Activated naive CD4-positive, alpha-beta T cell treated with anti-CD3 and anti-CD28 coated beads, Interleukin-2, amount 10 ng/mL, durations not matched to agents 7 days and 5 days (primary cell): ENCODE data around the gene GLT6D1.

Experiments
- CTCF ChIA-PET: fragments of 350-600 bp; sonication (Branson Sonifier 250); formaldehyde crosslinking; loops from one replicate; lab custom pipeline; 2021; ENCODE audit warnings: antibody characterized with exemption; lab: Charles Lee
- DNase-seq: peaks from one replicate; pipeline ENCODE4 v3.0.0-alpha.2; 2020
- H3K27ac Mint-ChIP-seq: one replicate; pipeline ENCODE4 v1.8.0; 2021; ENCODE audit warnings: mild to moderate bottlenecking, moderate library complexity, mixed read lengths
- H3K27me3 Mint-ChIP-seq: one replicate; pipeline ENCODE4 v1.8.0; 2021; ENCODE audit warnings: mild to moderate bottlenecking, mixed read lengths
- H3K36me3 Mint-ChIP-seq: one replicate; pipeline ENCODE4 v1.8.0; 2021; ENCODE audit warnings: mixed read lengths
- H3K4me1 Mint-ChIP-seq: one replicate; pipeline ENCODE4 v1.8.0; 2021; ENCODE audit warnings: mixed read lengths
- H3K4me3 Mint-ChIP-seq: one replicate; pipeline ENCODE4 v1.8.0; 2021; ENCODE audit warnings: mild to moderate bottlenecking, moderate library complexity, mixed read lengths
- H3K9me3 Mint-ChIP-seq: one replicate; pipeline ENCODE4 v1.8.0; 2021; ENCODE audit warnings: mixed read lengths

Gene GLT6D1

GRCh38 chr9:135600296-135600817 is 39.0 kb downstream of the GLT6D1 start:
- H3K36me3 Mint-ChIP-seq: no peaks in the 10 kb centered on the region
- CTCF ChIA-PET: no interaction called here

GRCh38 chr9:135596211-135596610 is 43.1 kb downstream of the GLT6D1 start:
- CTCF ChIA-PET: interaction anchor here (0.6 kb wide), 1 partner anchor 30 kb away, joined by 3 read pairs; no protein-coding TSS in a partner anchor
- no peak overlapping the region for H3K4me3 Mint-ChIP-seq
- peaks cover 19% of the 10 kb centered on the region for H3K27me3 Mint-ChIP-seq
- no peak overlapping the region for H3K27ac Mint-ChIP-seq
- no peaks in the 10 kb centered on the region for H3K4me1 Mint-ChIP-seq
- DNase-seq: no peak
- H3K36me3 Mint-ChIP-seq: no peaks in the 10 kb centered on the region
- H3K9me3 Mint-ChIP-seq: no peaks in the 10 kb centered on the region

More at GRCh38 chr9:135600296-135600817, 39.0 kb downstream of the GLT6D1 start:
- Mint-ChIP-seq H3K27me3 (peaks cover 29% of the 10 kb centered on the region), H3K27ac (no peak overlapping the region), H3K4me3 (no peak overlapping the region), H3K4me1 (no peaks in the 10 kb centered on the region), H3K9me3 (no peaks in the 10 kb centered on the region)
- DNase-seq: no peak

DNA sequence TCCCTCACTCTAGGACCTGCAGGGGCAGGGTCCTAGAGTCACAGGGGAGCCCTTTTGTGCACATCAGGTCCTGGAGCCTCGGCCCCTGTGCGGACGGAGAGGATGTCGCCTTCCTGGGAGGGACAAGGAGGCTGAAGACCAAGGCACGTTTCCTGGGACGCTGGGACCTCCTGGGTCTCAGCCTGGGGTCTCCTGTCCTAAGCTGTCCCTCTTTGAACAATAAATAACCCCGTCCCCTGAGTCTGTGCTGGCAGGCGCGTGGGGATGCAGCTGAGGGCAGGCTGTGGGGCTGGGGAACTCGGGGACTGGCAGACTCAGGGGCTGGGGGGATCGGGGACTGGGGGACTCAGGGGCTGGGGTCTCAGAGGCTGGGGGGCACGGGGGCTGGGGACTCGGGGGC is 46.7 kb downstream of the GLT6D1 start:
- peak; percentile 2 for DNase-seq
- Mint-ChIP-seq H3K9me3 (no peaks in the 10 kb centered on the region), H3K27me3 (peaks cover 15% of the 10 kb centered on the region), H3K4me3 (no peak overlapping the region), H3K27ac (no peak overlapping the region), H3K4me1 (no peaks in the 10 kb centered on the region), H3K36me3 (no peaks in the 10 kb centered on the region)
- CTCF ChIA-PET: no interaction called here

GRCh38 chr9:135592331-135592590 is 47.1 kb downstream of the GLT6D1 start:
- DNase-seq: no peak
- H3K9me3 Mint-ChIP-seq: no peaks in the 10 kb centered on the region
- H3K4me3 Mint-ChIP-seq: no peak overlapping the region
- H3K27me3 Mint-ChIP-seq: peaks cover 13% of the 10 kb centered on the region
- CTCF ChIA-PET: no interaction called here
- no peaks in the 10 kb centered on the region for H3K4me1 Mint-ChIP-seq
- H3K27ac Mint-ChIP-seq: no peak overlapping the region
- H3K36me3 Mint-ChIP-seq: no peaks in the 10 kb centered on the region

DNA sequence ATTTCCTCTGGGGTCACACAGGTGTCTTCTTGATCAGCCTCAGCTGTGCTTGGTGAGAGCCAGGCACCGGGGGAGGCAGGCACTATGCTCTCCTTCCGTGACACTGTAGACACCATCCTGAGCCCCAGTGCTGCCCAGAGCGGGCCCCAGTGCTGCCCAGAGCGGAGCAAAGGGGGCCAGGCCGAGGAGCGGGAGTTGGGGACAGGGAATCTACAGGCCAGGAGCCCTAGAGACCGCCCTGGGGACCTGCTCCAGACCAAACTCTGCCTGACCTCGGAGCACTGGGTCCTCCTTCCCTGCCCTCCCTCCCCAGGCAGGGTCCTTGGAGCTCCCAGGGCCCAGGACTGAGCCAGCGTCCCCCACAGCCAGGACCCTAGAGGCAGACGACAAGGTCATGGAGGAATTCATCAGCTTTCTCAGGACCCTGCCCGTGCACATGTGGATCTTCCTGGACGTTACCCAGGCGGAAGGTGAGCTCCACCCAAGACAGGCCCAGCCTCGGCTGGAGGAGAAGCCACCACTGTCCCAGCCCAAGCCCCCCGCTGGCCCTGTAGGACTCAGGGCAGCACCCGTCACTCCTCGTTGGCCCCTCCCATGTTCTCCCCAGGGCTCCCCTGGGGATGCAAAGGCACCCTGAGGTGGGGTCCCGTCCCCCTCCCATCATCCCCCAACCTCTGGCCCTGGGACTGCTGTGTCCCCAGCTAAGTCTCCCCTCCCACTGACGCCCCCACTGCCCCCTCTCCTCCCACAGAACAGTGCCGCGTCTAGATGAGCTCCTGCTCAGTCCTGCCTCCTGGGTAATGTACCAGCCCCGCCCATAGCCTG is 47.6 kb downstream of the GLT6D1 start:
- no peaks in the 10 kb centered on the region for H3K9me3 Mint-ChIP-seq
- peaks cover 10% of the 10 kb centered on the region for H3K27me3 Mint-ChIP-seq
- no peaks in the 10 kb centered on the region for H3K4me1 Mint-ChIP-seq
- CTCF ChIA-PET: no interaction called here
- DNase-seq: peak; percentile 10
- H3K27ac Mint-ChIP-seq: no peak overlapping the region
- no peaks in the 10 kb centered on the region for H3K36me3 Mint-ChIP-seq
- H3K4me3 Mint-ChIP-seq: no peak overlapping the region

DNA sequence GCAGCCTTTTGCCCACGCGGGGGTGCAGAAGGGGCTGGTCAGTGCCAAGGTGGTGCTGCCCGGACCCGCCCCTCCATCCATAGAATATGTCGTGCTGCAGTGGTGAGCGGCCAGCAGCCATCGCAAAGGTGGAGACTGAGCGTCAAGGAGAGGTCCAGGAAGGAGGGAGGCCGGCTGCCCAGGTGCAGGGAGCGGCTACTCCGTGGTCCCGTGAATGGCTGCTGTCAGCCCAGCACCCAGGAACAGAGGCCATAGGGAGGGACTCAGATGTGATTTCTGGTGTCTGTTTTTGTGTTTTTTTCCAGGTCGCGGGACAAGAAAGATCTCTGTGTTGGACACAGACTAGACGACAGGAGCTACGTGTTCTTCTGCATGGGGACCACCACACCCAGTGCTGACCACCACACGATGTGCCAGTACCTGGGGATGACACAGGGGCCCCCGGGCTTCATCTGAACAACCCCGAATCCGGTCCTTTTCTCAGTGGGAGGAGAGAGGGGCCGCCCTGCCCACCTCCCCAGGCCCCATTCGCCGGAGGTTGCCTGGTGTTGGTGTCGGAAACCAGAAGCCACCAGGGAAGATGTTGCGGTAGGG is 48.8 kb downstream of the GLT6D1 start:
- CTCF ChIA-PET: no interaction called here
- H3K4me3 Mint-ChIP-seq: no peak overlapping the region
- H3K27ac Mint-ChIP-seq: no peak overlapping the region
- no peak for DNase-seq
- peaks cover 1% of the 10 kb centered on the region for H3K27me3 Mint-ChIP-seq
- no peaks in the 10 kb centered on the region for H3K9me3 Mint-ChIP-seq
- no peaks in the 10 kb centered on the region for H3K36me3 Mint-ChIP-seq
- H3K4me1 Mint-ChIP-seq: no peaks in the 10 kb centered on the region

- H3K27me3 Mint-ChIP-seq: no peaks in the 10 kb centered on the region
- no peaks in the 10 kb centered on the region for H3K4me1 Mint-ChIP-seq
- no peaks in the 10 kb centered on the region for H3K36me3 Mint-ChIP-seq
- no peak overlapping the region for H3K27ac Mint-ChIP-seq
- H3K4me3 Mint-ChIP-seq: no peak overlapping the region
- CTCF ChIA-PET: no interaction called here
- no peaks in the 10 kb centered on the region for H3K9me3 Mint-ChIP-seq
- peak; percentile 12 for DNase-seq
Observed at GRCh38 chr9:135589596-135590485, 49.5 kb downstream of the GLT6D1 start.

GRCh38 chr9:135588886-135589595 is 50.3 kb downstream of the GLT6D1 start:
- Mint-ChIP-seq H3K4me3 (no peak overlapping the region), H3K4me1 (no peaks in the 10 kb centered on the region), H3K27me3 (no peaks in the 10 kb centered on the region), H3K27ac (no peak overlapping the region), H3K9me3 (no peaks in the 10 kb centered on the region), H3K36me3 (no peaks in the 10 kb centered on the region)
- CTCF ChIA-PET: no interaction called here
- peak; percentile 11 for DNase-seq

GRCh38 chr9:135588371-135588770 is 51.0 kb downstream of the GLT6D1 start:
- CTCF ChIA-PET: no interaction called here
- Mint-ChIP-seq H3K4me3 (no peak overlapping the region), H3K27me3 (peaks cover 3% of the 10 kb centered on the region), H3K36me3 (no peaks in the 10 kb centered on the region), H3K27ac (no peak overlapping the region), H3K4me1 (no peaks in the 10 kb centered on the region), H3K9me3 (no peaks in the 10 kb centered on the region)
- no peak for DNase-seq

- CTCF ChIA-PET: no interaction called here
- Mint-ChIP-seq H3K9me3 (no peaks in the 10 kb centered on the region), H3K4me1 (no peaks in the 10 kb centered on the region), H3K27ac (no peak overlapping the region), H3K4me3 (no peak overlapping the region), H3K27me3 (peaks cover 3% of the 10 kb centered on the region), H3K36me3 (no peaks in the 10 kb centered on the region)
- no peak for DNase-seq
Observed at GRCh38 chr9:135587658-135588057, 51.7 kb downstream of the GLT6D1 start.

DNA sequence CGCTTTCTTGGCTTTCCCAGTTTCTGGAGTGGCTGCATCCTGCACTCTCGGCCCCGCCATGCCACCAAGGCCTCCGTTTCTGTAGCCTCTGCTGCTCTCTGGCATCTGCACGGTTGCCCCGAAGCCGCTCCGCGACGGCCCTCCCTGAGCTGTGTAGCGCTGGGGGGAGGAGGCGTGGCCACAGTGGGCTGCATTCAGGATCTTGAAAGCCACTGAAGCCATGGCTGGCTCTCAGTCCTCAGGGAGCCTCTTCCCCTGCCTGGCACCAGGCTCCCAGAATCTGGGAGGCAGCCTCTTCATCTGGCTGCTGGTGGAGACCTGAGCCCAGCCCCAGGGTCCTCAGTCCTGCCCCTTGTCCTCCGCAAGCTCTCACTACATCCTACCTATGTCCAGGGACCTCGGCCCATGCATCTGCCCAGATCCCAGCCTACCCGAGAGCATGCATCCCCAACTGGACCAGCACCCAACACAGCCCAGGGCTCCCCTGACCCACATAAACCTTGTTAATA is 52.7 kb downstream of the GLT6D1 start:
- Mint-ChIP-seq H3K27ac (no peak overlapping the region), H3K36me3 (no peaks in the 10 kb centered on the region), H3K27me3 (peaks cover 3% of the 10 kb centered on the region), H3K9me3 (no peaks in the 10 kb centered on the region), H3K4me3 (no peak overlapping the region), H3K4me1 (no peaks in the 10 kb centered on the region)
- DNase-seq: no peak
- CTCF ChIA-PET: no interaction called here

DNA sequence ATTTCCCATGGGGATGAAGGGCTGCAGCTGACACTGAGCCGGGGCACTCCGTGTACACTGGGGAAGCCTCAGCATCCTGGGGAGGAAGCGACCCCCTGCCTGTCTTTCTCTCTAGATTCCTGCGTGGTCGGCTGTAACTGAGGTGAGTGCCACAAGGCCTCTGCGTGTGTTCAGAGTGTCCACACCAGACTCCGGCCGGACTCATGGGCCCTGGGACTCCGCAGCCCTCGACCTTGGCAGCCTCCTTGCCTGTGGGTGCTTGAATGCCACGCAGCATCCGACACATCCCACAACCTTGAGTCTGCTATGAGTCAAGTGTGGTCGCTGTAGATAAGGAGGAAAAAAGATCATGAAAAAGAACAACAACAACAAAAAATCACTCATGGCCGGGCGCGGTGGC is 54.4 kb downstream of the GLT6D1 start:
- H3K4me3 Mint-ChIP-seq: no peak overlapping the region
- H3K36me3 Mint-ChIP-seq: no peaks in the 10 kb centered on the region
- H3K4me1 Mint-ChIP-seq: no peaks in the 10 kb centered on the region
- CTCF ChIA-PET: no interaction called here
- no peak overlapping the region for H3K27ac Mint-ChIP-seq
- no peaks in the 10 kb centered on the region for H3K9me3 Mint-ChIP-seq
- DNase-seq: no peak
- H3K27me3 Mint-ChIP-seq: peaks cover 3% of the 10 kb centered on the region

DNA sequence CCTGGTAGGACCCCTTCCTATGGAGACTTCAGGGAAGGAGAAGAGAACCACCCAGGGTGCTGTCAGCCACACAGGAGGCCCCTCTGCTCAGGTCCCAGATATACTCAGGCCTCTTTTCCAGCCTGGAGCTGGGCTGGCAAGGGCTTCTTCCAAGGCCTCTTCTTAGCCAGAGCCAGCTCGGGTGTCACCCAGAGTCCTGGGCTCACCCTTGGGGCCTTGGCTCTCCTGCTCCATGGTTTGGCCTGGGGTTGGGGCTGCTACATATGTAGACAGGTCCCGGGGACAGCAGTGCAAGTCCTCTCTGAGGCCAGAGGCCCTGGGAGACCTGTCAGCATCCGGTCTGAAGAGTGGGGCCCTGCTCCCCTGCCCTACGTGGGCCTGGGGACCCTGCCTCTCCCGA is 55.0 kb downstream of the GLT6D1 start:
- DNase-seq: no peak
- H3K9me3 Mint-ChIP-seq: no peaks in the 10 kb centered on the region
- H3K36me3 Mint-ChIP-seq: no peaks in the 10 kb centered on the region
- no peak overlapping the region for H3K27ac Mint-ChIP-seq
- no peak overlapping the region for H3K4me3 Mint-ChIP-seq
- CTCF ChIA-PET: no interaction called here
- peaks cover 3% of the 10 kb centered on the region for H3K27me3 Mint-ChIP-seq
- H3K4me1 Mint-ChIP-seq: no peaks in the 10 kb centered on the region

DNA sequence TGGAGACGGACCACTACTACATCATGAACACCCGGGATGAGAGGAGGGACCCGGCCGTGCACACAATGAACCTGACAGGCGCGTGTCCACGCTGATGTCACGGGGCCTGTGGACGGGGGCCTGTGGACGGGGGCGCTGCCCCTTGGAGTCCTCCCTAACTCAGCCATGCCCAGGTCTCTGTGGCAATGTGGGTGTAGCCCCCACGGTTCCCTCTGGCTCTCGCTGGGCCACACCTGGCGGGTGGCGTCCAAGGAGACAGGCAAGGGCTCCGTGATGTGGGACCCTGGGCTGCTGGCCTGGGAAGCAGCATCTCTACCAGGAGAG is 55.7 kb downstream of the GLT6D1 start:
- no peaks in the 10 kb centered on the region for H3K9me3 Mint-ChIP-seq
- no peak overlapping the region for H3K27ac Mint-ChIP-seq
- CTCF ChIA-PET: no interaction called here
- no peaks in the 10 kb centered on the region for H3K36me3 Mint-ChIP-seq
- H3K27me3 Mint-ChIP-seq: peaks cover 3% of the 10 kb centered on the region
- no peaks in the 10 kb centered on the region for H3K4me1 Mint-ChIP-seq
- no peak overlapping the region for H3K4me3 Mint-ChIP-seq
- DNase-seq: no peak
